GM11168 (cell line): ENCODE results near the gene LRRC28.

Experiments used
- in situ Hi-C: fragments of 300-500 bp; cut with MboI; formaldehyde crosslinking; loops from one replicate; pipeline ENCODE4 v1.12.0; 2022; ENCODE audit warnings: low sequenced_read_pairs; ENCODE audit not compliant: unreplicated experiment

The LRRC28 gene

DNA sequence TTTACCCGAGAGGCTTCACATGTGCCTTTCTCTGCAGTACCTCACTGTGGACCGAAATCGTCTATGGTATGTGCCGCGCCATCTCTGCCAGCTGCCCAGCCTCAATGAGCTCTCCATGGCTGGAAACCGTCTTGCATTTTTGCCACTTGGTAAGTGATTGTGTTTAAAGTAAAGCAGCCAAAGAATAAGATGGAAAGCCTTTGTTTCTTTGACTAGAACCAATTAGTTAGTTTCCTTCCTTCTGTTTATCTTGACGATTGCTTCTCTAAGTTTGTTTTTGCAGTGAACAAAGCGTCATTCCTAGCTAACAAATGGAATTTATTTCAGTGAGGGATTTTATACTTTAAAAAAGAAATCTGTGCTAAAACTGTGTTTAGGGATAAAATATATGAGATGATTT lies 82.7 kb downstream of the LRRC28 start:
- in situ Hi-C loops = no loop called here

DNA sequence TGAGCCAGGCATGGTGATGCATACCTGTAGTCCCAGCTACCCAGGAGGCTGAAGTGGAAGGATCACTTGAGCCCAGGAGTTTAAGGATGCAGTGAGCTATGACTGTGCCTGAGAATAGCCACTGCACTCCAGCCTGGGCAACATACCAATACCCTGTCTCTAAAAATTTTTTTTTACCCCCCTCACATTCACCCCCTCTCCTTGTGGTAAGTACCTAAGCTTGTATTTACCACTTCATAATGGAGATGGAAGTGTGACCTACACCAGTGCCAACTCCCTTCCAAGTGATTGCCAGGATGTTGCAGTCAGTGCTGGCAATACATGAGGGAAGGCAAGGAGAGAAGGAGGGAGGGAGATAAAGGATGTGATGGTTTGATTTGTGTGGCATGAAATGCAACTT lies 84.2 kb downstream of the LRRC28 start:
- in situ Hi-C loops = no loop called here

DNA sequence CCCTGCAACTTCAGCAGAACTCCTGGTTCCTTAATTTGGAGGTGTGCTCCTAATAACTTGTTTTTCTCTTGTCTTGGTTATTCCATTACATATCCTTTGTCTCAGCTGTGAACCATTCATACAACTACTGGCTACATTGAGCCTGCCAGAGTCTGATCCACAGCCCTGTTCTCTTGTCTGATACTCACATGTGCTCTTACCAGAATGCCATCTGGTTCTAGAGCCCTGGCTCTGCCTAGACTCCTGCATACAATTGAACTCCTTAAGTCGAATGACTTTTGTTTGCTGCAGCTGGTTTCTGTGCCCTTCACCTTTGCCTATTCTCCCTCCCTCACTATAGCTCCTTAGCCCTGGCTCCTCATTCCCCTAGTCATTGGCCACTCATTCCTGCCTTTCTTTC lies 85.5 kb downstream of the LRRC28 start:
- in situ Hi-C loops = no loop called here

GRCh38 chr15:99340347-99340746 lies 89.1 kb downstream of the LRRC28 start:
- in situ Hi-C loops = no loop called here

DNA sequence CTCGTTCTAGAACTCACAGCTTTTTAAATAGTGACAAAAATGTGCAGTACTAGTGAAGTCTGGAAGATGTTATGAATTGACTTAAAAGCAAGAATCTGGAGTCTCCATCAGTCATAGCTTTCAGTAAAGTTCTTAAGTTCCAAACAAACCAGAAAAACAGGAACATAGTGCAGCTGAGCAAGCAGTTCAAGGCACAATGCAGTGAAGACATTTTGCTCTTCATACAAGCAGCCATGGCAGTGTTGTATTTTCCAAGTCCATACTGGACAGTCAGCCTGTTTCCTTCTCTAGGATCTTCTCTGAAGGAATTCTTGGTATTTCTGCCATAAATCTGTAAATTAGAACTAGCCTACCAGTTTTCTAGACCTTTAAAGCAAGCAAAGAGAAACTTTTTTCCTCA lies 90.5 kb downstream of the LRRC28 start:
- in situ Hi-C loops = no loop called here

DNA sequence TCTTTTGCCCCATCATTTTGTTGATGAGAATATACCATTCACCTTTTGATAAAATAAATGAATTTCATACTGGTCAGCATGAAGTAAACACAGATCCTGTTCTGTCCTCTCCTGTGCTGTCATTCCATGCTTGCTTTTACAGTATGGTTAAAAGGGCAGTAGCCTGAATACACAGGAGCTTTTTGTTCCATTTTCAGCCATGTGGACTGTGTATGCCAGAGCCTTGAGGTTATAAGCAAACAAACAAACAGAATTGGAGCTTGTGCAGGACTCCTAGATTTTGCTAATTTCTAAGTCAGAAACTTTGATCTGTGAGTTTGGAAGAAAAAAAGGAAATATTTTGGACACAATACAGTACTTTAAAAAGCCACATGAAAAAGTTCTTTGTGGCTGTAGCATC lies 91.9 kb downstream of the LRRC28 start:
- in situ Hi-C loops = no loop called here

DNA sequence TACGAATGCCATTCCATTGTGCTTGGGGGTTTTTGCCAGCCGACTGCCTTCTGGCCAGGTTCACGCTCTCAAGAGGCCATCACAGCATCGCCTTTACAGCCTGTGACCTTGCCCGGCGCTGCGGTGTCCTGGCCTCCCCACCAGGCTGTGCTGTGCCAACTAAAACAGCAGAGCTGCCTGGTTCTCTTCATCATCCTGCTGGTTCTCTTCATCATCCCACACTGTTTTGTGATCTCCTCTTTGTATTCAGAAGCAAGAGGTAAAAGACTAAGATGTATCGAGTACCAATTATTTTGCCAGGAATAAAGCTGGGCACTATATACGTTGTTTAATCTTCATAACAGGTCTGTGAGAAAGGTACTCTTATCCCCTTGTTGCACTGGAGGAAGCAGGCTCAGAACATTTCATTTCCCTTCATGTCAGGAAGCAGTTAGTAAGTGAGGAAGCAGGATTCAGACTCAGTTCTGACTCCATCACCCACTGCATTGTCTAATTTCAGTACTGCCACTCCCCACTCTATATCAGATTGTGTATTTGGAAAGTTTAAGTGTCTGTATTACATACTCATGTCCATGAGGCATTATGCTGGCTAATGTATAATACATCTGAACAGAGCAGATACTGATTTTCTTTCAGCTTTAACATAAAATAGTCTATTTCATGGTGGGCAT lies 92.7 kb downstream of the LRRC28 start:
- in situ Hi-C loops = no loop called here

DNA sequence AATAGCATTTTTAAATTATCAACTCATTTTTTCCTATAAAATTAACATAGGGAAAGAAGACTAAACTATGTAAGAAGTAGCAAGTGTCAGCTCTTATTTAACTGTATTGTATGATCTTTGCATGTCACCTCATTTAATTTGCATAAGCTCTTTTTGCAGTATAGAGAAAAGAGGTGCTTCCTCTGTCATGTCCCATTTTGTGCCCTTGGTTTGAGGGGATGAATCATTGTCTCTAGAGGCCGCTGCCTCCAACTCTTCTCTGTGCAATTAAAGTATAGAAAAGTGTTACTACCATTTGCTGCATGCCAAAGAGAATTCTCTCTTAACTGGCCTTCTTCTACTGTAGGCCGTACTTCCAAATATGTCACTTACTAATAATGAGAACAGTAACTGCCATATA lies 93.4 kb downstream of the LRRC28 start:
- in situ Hi-C loops = no loop called here

DNA sequence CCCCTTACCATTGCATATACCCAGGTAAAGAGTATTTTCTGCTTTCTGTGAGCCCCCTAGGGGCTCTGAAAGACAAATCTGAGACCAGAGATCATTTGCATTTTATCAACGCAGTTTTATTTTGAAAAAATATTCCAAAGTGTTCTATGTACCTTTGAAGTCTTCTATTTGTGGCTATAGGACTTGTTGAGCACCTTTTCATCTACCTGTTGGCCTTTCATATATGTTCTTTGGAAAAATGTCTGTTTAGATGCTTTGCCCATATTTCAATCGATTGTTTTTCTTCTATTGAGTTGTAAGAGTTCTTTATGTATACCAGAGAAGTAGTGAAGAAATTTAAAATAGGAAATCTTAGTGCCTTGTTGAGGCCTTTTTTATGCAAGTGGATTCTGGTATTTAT lies 94.0 kb downstream of the LRRC28 start:
- in situ Hi-C loops = no loop called here

DNA sequence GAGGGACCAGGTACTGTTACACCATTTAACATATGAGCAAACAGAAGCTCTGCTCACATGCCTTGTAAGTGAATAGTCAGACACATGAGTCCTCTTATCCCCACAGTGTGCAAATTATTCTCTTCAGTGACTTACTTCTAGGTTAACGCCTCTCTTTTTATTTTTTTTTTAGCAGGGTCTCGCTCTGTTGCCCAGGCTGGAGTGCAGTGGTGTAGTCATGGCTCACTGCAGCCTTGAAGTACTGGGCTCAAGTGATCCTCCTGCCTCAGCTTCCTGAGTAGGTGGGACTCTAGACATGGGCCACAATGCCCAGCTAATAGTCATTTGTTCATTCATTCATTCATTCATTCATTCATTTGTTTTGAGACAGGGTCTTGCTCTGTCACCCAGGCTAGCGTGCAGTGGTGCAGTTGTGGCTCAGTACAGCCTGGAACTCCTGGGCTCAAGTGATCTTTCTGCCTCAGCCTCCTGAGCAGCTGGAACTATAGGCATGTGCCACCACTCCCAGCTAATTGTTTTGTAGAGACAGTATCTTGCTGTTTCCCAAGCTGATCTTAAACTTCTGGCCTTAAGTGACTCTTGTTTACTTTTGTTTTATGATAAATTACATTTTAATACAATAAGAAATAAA lies 94.7 kb downstream of the LRRC28 start:
- in situ Hi-C loops = no loop called here

DNA sequence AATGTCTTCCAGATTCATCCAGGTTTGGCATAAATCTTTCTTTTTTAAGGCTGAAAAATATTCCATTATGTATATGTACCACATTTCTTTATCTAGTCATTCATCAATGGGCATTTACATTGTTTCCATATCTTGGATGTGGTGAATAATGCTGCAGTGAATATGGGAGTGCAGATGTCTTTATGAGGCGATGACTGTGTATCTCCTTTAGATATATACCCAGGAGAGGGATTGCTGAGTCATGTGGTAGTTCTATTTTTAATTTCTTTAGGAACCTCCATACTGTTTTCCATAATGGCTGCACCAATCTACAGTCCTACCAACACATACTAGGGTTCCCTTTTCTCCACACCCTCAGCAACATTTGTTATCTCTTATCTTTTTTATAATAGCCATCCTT lies 96.3 kb downstream of the LRRC28 start:
- in situ Hi-C loops = no loop called here

- in situ Hi-C loops = no loop called here
Observed at GRCh38 chr15:99348412-99348811, 97.1 kb downstream of the LRRC28 start.

GRCh38 chr15:99350408-99350807 lies 99.1 kb downstream of the LRRC28 start:
- in situ Hi-C loops = no loop called here

- in situ Hi-C loops = no loop called here
Observed at GRCh38 chr15:99359769-99360168, 108.5 kb downstream of the LRRC28 start.

DNA sequence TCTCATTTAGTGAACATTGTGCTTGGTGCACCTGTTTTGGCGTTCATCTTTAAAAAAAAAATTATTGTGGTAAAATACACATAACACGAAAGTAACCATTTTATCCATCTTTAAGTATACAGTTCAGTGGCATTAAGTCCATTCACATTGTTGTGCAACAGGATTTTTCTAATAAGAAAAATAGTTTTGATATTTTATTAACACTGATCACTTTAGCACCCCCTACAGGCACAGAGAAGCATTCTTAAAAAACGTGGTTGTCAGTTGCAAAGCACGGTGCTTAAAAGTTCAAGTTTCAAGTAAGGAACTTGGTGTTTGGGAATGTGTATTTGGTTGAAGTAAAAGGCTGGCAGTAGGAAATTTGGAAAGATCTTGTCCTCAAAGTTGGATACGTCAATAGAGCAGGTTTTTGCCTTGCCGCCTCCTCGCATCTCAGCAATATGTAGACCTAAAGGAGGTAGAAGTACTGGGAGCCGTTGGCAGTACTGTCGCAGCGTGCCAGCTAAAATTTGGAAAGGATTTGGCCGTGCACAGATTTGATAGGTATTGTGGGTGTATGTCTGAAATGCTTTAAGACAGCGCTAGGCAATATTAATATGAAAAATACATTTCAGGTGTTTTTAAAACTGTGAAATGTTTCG lies 110.4 kb downstream of the LRRC28 start:
- in situ Hi-C loops = no loop called here

- in situ Hi-C loops = no loop called here
Observed at GRCh38 chr15:99365242-99365641, 114.0 kb downstream of the LRRC28 start.

- in situ Hi-C loops = no loop called here
Observed at GRCh38 chr15:99366013-99366412, 114.7 kb downstream of the LRRC28 start.

DNA sequence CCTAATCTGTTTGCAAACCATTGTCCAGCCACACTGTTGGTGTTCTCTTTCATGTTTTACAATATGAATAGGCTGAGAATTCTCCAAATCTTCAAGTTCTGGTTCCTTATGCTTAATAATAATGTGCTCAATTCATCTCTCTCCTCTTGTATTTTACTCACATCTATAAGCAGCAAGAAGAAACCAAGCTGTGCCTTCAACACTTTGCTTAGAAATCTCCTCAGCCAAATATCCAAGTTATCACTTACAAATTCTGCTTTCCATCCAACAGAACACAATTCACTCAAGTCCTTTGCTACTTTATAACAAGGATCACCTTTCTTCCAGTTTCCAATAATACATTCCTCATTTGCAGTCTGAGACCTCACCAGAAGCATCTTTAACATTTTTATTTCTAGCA lies 117.5 kb downstream of the LRRC28 start:
- in situ Hi-C loops = no loop called here

DNA sequence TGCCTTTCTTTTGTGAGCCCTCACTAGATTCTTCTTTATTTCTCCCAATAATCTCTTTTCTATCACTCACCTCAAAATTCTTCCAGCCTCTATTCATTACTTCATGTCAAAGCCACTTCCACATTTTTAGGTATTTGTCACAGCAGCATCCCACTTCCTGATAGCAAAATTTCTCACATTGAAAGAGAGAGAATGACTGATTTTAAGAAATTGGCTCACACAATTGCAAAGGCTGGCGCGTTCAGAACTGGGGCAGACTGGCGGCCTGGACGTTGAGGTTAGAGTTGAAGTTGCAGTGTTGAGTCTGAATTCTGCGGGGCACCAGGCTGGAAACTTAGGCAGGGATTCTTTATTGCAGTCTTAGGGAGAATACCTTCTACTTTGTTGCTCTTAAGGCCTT lies 117.9 kb downstream of the LRRC28 start:
- in situ Hi-C loops = no loop called here

DNA sequence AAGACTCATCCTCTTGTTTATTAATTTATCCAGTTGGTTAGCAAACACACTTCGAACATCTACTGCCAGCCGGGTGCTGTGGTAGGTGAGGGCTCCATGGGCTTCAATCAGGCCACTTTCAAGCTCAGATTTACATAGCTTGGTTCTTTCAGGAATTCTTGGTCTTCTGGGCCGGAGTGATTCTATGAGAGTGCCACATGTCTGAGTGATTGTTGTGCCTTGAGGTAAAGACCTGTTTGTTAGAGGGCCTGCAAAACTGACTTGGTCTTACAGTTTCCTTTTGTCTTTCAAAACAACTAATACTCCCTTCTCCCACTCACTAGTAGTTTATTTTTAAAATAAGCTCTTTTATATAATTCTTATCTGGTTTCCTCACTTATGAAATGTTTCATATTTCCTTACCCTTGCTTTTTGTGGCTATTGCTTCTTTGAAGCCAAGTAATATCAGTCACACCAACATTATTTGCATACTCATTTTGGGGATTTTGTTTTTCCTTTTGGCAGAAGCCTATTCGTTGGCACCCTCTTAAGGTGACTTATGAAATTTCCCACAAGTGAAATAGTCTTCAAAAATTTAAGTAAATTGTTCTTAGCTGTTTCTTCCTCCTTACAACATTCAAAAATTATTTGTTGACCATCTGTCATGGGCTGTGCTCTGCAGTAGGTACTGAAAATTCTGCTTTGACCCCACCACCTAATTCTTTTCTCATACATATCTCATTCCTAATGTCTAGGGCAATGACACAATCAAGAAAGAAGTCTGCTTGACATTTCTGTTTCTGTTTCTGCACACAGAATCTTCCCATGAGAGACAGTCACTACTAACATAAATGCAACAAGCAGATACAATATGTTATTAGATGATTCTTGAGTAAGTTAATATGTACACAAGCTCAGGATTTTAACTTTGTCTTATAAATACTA lies 120.2 kb downstream of the LRRC28 start:
- in situ Hi-C loops = no loop called here
